EL (cell line): ENCODE data around the gene SNRPB2.
A peak's percentile ranks its signal among the peaks of the same experiment; 100 is the strongest.

Experiments
- DNase-seq: peaks from one replicate; pipeline ENCODE4 v3.0.0-alpha.2; 2016

The SNRPB2 gene

DNA sequence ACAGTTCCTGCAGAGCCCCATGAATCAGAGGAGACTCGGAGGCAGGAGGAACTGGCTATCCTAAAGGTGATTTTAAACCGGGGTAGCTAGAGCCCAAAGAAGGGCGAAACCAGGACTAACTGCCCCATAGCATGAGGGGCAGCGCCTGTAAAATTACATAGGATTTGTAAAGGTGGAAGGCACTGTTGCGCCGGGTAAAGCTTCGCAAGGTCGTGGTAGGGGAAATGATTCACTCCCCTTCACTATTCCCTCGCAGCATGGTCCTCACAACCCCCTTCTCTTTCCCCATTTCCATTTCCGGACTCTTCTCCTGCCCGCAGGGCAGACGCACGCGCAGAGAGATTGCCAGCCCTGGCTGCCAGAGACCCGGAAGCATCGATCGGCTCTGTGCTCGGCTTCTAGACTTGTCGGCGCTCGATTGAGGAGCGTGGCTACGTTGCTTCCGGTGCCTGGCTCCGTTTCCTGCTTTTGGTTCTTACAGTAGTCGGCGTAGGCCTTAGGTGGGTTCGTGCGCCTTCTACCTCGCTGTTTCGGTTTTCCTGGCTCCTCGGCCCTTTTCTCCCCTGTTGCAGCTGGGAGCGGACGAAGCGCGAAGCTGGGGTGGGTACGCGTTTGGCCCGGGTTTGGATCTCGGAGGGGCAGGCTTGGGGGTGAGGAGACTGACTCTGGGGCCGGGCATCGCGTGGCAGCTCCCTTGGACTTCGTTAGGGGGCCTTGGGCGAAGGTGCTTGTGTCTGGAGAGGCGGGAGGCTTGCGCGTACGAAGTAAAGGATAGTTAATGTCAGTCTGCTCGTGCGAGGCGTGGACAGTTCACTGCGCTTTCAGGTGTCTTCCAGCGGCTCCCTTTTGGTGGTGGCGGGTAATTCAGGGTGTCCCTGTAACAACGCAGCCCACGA is at the start of gene SNRPB2:
Gene SNRPB2 (plus strand): TSS at position 462 of the 896 bp plus-strand sequence. CDS start 1,677 bp downstream, outside the sequence.
- peak; percentile 95 for DNase-seq

DNA sequence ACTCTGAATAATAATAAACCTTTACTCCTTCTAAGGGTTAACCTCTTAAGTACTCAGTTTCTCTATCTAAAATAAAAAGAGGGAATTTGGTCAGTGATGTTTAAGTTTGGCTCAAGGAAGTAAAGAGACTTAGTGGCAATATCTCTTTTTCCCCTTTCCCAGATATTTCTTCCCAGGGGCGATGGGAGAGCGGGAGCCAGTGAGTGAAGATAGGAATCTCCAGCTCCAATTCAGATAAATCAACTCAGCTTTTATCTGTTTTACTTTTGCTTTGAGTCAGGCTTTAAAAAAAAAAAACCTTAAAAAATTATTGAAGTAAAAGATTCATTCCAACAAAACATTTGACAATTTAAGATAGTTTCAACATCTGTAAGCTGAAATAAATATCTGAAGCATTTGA is 45.4 kb upstream of the SNRPB2 start:
- no peak for DNase-seq

DNA sequence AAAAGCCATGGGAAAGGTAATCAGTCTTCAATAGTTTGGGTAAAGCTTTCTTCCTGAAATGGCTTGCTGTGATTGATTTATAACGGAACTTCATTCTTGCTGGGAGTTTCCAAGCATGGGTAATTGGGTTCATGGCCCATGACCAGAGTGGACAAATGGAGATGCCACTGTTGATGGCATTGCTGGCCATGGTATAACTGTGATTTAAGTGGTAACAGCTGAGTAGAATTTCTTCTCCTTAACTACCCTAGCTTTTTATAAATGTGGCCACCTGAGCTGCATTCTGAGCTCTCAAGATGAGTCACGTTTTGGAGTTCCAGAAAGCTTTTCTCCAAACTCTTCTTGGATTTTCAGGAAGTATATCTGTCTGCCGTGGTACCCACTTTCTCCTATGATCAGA is 39.9 kb upstream of the SNRPB2 start:
- no peak for DNase-seq

DNA sequence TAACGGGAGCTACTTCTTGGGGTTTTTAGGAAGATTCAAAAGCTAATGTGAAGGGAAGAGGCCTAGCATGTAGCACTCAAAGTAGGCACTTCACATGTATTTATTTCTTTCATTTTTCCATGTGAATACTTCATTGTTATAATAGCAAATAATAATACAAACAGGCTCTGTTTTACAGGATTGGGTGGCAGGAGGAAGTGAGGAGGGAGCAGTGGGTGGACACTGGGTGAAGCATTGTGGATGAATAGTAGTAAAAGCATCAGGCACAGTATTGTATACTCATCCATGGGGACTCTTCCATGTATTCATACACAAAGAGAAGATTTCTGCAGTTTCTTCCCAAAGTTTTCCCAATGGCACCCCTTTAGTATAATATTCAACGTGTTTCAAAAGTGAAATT is 38.4 kb upstream of the SNRPB2 start:
- no peak for DNase-seq

DNA sequence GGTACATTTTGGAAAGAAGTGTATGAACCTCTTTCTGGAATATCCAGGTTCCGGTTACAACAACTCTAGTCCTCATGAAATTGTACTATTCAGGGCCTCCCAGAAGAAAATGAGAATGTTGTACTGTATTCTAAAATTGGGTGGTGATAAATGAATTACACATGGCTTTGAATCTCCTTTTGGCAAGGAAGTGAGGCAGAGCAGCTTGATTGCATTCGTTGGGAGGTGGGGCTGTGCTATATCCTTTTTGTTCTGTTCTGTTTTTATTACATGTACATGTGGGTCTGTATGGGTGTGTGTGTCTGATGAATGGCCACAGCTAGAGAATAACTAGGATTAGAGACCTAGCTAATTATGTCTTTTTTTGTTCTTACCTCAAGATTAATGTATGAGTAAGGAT is 37.8 kb upstream of the SNRPB2 start:
- no peak for DNase-seq

DNA sequence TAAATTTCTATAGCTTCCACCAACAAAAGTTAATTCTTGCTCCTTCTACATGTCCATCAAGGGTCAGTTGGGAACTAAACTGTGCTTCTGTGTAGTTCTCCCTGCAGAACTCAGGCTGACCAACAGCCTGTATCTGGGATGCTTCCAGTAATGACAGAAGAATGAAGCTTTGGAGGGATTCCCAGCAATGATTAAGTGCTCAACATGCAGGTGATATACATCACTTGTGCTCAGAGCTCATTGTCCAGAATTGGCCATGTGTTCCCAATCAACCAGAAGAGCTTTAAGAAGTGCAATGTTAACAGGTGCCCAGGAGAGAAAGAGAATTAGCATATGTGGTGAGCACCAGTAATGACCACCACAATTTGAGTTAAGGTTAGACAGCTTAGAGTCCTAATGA is 37.4 kb upstream of the SNRPB2 start:
- no peak for DNase-seq

DNA sequence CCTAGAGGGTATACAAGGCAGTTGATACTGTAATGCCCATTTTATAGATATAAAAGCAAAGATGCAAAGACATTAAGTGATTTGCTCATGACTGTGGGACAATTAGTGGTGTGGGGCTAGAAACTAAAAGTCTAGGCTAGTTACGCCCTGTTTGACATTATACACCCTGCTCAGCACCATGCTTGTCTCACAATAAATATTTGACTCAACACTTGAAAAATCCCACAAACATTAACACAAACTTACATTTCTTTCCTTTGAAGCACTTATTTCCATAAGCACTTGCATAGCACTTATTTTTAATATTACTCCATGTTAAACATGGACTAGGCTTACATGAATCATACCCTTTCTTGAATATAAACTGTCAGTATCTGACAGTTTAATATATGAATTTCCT is 36.5 kb upstream of the SNRPB2 start:
- DNase-seq, result no peak

DNA sequence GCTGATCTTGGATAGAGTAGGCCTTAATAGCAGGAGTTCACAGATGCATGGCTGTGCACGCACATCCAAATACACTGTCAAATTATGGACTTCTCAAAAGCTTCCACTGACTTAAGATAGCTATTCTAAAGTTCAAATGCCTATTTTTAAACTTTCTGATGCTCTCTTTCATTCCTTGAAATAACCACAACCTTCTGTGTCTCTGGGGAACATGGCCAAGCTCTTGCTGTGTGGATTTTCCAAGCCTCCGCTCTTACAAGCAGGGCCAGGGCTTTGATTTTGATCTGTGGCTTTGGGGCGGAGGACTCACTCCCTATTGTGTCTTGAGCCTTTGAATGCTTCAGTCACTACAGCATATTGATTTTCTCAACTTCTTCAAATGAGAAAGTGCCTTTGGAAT is 35.7 kb upstream of the SNRPB2 start:
- no peak for DNase-seq

DNA sequence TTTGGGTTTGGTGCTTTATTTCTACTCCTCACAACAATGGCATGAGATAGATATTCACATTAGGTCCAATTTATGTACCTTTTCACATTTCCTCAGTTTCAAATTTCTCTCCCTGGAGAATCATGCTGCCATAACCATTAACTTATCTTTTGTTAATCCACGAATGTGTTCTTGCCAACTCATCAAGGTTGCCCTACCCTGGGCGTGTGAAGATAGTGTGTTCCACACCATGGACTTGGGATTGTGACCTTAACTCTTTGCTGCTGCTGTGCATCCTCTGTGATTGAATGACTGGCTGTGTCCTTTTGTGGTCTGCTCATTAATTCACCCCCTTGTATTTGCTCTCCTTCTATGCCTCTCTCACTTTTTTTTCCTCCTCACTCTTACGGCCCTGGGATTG is 34.2 kb upstream of the SNRPB2 start:
- no peak for DNase-seq

DNA sequence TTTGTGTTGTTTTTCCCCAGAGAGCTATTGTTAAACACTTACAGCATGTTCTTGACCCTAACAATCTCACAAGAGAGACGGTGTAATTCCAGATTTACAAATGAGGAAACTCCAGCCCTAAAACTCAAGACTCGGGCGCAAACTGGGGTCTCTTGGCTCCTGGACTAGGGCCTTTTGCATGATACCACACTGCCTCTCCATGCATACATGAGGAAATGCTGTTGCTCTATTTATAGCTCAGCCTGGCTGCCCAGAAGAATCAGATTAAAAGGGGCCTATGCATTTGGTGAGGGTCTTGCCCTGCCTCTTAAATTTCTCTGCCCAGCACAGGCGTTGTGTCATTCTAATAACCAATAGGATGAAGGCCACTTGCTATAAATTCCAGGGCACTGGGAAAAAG is 30.5 kb upstream of the SNRPB2 start:
- no peak for DNase-seq

DNA sequence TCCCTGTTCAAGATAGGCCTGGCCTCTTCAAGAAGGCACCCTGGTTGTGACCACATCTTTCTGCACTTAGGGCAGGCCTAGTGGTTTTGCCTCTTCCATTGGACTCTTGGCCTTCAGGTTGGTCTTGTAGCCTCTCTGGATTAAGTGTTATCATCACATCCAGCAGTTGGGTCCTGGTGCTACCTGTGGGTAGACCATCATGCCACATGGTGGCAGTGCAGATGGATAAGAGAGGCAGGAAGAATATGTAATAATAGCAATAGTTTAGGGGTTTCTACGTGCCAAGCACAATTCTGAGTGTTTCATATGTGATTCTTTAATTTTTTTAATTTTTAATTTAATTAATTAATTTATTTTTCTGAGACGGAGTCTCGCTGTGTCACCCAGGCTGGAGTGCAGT is 28.5 kb upstream of the SNRPB2 start:
- peak; percentile 4 for DNase-seq

DNA sequence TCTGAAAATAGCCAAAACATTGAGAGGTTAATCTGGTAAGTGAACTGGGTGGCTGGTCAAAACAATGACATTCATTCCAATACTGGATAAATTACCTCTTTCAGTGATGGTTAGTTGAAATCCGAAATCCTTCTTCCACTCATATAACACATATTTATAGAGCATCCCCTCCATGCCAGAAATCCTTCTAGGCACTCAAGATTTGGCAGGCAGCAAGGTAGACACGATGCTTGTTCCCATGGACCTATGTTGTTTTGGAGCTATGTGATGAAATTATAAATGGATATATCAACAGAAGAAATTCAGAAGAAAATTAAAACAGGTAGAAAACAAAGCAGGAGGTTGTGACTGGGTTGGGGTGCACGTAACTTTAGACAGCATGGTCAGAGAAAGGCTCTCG is 26.3 kb upstream of the SNRPB2 start:
- no peak for DNase-seq

DNA sequence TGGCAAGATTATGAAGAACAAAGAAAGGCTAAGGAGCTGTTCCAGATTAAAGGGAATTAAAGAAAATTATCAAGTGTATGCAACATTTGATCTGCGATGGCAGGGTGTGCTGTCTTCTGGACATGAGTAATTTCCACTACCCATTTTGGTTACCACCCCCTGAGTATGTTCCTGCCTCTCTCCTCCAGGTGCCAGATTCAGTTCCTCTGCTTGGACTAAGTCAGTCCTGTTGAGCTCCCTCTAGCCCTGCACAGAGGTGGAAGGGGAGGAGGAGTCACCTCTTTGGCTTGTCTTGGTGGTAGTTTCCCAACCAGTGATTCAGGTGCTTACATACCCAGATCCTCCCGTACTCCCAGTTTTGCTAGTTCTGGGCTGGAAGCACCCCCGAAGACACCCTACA is 22.2 kb upstream of the SNRPB2 start:
- no peak for DNase-seq

DNA sequence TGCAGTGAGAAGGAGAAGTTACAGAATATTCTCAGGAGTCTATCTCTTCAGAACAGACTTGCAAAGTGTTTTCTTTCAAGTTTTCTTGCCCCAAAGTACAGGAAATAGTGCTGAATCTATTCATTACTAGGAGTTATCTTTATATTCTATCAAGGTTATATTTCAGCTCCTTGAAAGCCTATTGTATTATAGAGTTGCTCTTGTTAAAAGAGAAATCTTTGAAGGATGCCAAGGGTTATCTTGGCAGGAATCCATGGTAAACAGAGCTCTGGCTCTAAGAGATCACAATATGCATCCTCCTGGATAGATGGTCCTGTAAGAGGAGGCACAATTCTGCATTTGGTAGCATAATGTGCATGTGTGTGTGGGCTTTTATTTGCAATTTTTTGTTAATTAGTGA is 21.2 kb upstream of the SNRPB2 start:
- no peak for DNase-seq

DNA sequence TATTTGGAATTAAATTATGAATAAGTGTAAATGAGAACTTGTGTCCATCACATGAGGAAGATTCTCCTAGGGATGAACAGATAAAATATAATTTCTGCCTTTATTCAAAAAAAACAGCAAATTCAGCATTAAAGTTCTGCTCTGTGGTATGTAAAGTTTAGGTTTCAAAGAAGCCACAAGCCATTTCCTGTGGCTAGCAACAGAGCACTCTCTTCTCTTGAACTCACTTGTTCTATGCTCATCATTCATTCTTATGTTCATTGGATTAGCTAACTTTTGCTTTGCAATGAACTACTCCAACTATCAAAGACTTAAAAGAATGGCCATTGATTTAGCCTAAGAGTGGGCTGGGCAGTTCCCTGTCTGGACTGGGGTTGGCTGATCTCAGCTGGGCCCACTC is 20.8 kb upstream of the SNRPB2 start:
- no peak for DNase-seq

DNA sequence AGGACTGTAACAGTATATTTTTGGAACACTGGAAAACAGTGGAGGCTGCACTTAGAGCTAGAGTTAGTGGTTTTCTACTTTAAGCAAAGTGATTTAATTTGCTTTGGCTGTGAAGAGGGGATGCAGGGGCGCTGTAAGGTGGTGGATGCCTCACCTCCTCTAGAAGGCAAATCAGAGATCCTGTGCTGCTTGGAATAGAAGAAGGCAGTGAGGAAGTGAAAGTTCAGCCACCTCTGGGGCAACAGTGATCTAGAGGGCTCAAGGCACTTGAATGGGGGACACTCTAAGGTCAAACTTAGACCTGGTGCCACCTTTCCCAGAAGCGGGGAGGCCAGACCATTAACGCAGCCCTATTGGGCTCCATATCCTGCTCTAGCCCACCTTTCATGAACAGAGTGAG is 19.0 kb upstream of the SNRPB2 start:
- no peak for DNase-seq

DNA sequence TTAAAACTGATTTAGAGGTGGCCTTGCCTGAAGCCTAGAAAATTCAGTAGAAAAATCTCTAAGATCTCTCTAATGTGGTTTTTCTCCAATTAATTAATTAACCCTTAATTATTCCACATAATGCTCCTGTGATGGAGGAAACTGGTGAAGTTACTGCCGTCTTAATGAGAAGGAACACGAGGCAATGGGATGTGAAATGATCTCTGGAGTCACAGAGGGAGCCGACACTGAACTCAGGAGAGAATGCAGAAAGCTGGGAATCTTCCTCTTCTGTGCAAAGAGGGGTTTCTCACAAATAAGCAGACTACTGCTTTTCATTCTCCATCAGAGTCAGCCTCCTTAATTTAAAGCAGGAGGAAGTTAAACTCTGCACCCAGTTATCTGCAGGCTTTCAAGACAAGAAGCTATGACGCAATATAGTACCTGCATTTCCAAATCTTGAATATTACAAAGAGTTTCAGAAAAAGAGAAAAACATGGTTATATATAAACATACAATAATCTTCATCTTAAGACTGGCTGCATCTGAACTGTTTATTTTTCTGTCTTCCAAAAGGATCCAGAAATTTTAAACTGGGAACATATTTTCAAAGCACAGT is 18.1 kb upstream of the SNRPB2 start:
- DNase-seq, result no peak

DNA sequence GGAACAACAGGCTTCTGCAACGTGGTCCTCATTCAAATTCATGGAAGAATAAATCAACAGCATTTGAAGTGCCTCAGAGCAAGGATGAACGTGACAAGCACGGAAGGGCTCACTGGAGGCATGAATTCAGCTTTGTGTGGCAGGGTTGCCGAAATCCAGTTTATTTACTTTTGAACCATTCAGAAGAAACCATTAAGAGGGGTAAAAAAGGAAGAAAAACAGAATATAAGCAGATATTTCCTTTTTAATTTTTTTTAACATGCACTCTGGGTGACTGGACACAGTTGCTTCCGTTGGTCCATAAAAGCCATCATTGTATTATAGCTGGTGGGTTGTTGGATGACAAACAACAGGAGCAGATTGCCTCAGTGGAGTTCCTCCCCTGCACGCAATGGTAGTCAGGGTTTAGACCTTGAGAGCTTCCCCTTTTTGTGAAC is 17.3 kb upstream of the SNRPB2 start:
- no peak for DNase-seq

DNA sequence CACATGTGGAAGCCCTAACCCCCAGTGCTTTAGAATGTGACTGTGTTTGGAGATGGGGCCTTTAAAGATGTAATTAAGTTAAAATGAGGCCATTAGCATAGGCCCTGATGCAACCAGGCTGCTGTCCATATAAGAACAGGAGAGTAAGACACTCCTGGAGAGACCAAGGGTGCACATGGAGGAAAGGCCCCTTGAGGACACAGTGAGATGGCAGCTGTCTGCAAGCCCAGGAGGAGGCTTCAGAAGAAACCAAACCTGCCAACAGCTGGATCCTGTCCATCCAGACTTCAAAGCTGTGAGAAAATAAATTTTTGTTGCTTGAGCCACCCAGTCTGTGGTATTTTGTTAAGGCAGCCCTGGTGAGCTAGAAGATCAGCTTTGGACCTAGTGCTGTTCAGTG is 16.8 kb upstream of the SNRPB2 start:
- no peak for DNase-seq

DNA sequence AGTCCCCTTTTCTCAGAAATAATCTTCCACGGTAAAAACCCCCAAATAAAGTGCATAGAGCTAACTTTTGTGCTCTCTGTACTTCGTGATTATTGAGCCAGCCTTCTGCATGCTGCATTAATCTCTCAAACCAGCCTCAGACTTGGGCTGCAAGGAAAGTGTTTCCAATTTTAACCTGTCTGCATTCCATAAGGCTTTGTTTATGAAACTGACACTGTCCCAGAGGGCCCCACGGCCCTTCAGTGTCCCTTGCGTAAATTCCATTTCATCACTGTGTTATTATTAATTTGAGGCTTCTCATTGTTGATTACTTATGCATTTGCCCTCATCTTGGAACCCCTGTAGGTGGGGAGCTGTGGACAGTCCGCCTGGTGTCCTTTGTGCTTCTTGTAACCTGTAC is 15.6 kb upstream of the SNRPB2 start:
- no peak for DNase-seq

DNA sequence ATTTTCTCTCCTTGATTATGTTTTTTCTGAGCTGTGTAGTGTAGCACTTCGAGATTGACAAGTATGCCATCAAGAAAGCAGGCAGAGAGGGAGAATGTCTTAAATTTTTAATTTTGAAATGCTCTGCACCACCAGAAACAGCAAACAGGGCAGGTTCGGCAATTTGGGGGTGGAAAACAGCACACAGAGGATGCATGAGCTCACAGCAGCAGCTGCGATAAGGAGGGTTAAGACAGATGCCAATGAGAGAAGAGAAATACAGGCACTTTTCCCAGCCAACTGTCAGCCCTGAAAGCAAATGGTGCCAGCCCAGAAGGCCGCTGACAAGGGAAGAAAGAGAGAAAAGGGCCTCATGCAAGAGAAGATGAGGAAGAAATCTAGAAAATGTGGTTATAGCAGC is 15.1 kb upstream of the SNRPB2 start:
- DNase-seq, result no peak

DNA sequence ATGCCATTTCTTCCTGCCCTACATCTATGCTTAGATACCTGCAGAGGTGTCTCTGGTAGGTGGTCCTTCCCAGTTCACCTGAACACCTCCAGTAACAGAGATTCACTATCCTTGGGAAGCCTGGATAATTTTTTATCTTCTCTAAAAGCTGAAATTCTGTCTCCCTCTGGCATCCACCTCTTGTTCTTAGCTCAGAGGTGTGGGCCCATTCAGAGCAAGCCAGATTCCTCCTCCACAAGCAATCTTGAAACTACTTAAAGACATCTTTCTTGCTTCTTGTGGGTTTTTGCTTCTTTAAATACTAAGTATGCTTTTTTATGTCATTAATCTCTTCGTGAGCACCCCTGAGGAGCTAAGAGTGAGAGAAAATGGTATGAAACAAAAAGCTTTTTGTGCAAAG is 10.4 kb upstream of the SNRPB2 start:
- no peak for DNase-seq

DNA sequence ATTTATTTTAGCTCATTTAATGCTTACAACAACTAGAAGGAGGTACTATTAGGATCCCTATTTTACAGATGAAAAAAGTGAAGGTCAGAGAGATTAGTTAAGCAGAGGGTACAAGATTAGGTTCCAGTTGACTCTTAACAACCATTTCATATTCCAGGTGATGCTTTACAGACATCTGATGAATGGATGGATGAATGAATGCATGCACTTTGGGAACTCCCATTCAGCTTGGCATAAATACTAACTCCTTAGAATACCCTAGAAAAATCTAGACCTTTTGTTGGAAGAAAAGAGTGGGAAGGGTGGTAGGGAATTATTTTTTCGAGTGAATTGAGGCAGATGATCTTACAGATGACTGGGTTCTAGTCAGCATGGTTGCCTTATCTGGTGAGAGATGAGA is 746 bp upstream of the SNRPB2 start:
- DNase-seq, result no peak

DNA sequence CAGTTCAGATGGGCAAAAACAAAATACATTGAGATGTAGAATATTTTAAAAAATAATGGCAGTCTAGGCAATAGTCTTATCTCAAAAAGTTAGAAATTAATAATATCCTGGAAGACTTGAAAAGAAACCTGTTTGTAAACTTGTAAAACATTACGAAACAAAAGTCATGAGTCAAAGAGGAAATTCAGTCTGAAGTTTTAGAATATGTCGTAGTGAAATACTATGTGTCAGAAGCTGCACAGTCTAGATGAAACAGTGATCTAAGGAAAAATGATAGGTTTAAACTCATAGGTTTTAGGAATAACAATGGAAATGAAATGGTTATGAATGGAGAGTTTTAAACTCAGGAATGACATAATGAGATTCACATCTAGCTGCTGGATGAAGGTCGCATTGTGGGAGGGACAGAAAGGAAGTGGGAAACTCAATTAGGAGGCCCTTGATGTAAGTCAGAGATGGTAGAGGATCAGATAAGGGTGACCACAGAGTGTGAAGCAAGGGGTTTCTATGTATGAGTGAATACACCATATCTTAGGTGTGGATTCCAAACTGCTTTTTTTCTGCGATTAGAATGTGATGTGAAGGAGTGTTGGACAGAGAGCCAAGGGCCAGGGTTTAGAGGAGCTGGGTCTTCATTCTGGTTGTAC is 2.8 kb downstream of the SNRPB2 start:
- DNase-seq, result no peak
